ENCODE data around the gene FOXI1.
"Not testable (repeated sequence)": the region's sequence is repeated elsewhere in the genome, so short reads cannot be mapped to it uniquely, and the experiment has no call there.

The FOXI1 gene

DNA sequence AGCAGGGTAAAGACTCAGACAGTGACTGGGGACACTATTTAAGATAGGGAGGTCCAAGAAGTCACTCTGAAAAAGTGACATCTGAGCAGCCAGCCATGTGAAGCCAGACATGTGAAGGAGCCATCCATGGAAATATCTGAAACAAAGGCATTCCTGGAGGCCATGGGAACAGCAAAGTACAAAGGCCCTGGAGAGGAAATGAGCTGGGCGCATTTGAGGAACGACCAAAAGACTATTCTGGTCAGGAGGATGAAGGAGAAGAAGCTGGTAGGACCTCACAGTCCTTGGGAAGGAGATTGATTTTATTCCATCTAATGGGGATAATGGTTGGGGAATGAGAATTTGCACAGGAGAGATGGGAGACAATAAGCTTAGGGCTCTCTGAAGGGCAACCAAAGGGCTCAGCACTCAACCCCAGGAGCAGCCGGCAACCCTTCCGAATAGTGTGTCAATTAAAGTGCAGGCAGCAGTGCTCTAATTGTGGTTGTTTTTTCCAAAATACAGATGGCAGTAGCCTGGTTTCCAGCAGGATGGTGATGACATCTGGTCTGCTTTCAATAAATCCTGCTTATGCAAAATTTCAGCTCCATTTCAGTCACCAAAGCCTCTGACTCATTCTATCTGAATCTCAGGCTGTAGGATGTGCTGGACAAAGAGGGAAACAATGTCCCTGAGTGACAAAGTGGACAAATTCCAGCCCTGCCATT, 26.7 kb downstream of the FOXI1 start:
- DNase-seq: no peak

DNA sequence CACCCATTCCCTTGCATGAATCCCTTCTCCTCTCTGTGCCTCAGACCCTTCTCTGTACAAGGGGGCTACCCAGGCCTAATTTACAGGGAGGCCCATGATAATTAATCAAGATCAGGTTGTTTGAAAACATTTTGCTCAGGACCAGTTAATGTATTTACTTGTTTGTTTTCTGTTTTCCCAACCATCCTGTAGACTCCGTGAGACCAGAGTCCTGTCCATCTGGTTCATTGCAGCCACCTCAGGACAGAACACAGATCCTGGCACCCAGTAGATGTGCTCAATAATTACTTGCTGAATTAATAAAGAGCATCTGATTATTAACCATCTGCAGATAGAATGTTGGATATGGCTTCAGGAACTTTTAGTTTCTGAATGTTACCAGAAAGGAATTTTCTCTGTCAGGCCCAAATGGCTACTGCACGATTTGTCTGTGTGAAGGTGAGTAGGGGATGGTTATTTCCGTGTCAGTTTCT, 27.3 kb downstream of the FOXI1 start:
- no peak for DNase-seq

DNA sequence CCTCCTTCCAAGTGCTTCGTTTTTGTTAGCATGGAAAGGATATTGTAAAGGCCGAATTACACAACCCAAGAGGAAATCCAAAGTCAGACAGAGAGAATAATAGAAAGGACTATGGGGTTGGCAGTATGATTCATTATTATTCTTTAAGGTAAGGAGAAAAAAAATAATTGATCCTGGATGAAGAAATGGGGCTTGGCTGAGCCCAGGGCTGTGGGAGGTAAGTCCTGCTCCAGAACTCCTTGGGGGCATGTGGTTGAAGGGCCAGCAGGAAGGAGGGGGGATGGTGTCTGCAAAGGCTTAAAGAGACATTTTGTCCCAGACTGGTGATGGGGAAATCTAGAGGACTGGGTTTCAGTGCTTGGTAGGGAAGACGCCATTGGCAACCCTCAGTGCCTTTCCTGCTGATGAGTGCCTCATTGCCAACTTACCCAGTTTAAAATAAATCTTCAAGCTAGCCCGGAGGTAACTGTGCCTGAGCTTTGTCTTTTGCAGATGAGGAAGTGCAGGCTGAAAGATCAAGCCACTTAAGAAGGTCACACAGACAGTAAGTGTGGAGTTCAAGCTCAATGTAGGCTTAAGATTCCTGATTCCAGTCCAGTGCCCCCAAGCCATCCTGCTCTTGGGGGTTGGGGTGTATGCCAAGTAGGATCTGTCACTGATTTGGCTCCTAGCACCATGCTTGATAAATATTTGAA, 30.2 kb downstream of the FOXI1 start:
- DNase-seq: no peak

DNA sequence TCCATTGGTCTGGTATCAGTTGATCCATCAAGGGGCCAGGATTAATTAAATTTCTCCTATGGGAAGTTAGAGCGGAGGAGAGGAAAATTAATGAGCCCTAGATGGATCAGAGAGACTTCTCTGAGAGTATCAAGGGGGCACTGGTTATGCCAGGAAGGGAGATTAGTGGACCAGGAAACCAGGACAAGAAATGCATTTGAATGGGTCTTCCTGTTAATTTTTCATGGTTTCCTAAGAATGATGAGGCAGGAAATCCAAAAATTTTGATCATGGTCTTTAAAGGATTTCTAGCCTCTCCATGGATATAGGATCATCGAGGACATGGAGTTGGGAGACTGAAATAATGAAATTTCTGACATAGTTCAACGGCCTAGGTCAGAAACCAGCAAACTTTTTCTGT, 30.8 kb downstream of the FOXI1 start:
- no peak for DNase-seq

DNA sequence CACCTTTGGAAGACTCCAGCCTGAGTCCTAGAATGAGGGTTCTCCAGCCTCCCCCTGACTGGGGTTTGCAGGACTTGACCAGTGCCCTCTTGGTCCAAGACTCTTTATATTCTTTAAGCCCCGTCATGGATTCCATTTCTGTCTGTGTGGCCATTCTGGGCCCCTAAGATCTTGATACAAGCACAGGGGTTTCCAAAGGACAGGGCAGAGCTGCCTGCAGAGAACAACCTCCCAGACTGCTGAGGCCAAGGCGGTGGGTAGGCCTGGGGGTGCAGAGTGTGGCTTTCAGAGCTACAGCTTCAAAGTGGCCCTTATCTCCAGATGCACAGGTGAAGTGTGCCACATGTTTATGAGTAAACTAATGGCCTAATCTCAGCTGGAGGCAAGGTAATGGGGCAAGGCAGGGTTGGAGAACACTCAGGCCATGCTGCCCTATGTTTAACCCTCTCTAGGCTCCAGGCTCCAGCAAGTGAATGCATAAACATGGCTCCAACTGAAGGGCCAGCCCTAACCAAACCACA, 32.1 kb downstream of the FOXI1 start:
- DNase-seq: no peak

DNA sequence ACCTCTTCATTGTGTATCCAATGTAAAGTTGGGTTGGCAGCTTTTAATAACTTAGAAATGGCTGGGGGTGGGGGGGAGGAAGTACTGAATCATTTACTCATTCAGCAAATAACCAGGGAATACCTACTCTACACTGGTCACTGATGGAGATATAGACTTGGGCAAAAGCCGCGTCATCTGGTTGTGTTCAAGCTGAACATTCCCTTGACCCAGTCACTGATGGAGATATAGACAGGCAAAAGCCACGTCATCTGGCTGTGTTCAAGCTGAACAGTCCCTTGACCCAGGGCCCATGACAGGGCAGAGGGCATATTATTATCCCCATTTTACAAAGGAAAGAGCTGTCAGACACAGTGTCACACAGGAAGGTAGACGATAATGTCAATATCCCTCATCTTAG, 32.6 kb downstream of the FOXI1 start:
- no peak for DNase-seq

DNA sequence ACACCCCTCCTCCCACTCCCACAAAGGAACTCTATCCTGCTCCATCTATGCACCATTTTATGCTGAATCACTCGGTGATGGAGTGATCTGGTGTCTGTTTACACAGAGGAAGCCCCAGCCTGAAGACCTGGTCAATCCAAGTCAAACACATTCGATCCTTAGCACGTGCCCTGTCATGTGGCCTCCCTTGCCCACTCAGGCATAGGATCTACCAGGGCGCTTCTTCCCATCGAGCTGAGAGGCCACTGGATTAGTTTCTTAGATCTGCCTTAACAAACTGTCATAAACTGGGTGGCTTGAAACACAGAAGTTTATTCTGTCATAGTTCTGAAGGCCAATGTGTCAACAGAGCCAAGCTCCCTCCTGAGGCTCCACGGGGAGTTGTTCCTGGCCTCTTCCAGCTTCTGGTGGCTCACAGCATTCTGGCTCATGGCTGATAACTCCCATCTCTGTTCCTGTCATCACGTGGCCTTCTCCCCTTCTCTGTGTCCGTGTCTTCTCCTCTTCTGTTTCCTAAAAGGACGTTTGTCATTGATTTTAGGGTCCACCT, 34.2 kb downstream of the FOXI1 start:
- DNase-seq: no peak

DNA sequence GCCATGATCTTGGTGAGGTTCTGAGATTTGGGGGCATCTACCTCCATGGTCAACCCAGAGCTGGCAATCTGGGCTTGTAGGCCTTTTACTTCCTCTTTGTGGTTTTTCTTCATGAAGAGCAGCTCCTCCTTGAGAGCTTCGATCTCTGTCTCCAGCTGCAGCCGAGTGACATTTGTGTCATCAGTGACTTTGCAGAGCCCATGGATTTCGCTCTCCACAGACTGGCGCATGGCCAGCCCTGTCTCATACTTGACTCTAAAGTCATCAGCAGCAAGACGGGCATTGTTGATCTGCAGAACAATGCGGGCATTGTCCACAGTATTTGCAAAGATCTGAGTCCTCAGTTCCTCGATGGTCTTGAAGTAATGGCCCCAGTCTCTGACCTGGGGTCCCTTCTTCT, 35.5 kb downstream of the FOXI1 start:
- not testable (repeated sequence) for DNase-seq

DNA sequence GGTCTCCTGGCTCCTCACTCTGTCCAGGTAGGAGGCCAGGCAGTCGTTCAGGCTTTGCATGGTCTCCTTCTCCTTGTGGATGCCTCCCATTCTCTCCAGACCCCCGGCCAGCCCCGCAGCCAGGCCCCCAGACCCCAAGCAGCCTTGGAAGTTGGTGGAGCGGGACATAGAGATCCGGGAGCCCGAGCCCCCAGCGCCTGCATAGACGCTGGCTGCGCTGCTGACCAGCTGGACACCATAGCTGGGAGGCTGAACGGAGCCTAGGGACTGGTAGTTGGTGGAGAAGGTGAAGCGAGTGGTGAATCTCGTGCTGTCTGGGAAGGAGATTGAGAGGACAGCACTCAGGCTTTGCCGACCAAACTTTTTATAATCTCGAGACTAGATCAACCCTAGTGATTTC, 35.9 kb downstream of the FOXI1 start:
- DNase-seq: no peak

DNA sequence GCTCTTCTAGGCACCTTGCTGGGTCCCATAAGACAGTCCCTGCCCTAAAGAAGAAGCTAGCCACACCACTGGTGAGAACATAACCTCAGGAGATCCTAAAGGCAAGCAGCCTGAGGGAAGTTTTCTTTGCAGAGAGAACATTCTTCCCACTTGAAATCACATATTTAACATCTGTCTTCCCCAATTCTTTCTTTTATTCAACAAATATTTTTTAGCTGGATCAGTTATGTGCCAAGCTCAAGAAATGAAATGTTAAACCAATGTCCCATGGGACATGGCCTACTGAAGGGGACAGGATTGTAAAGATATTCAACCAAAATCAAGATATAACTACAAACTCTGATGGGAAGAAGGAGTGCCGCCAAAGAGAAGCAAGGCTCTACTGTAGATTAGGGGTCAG, 36.5 kb downstream of the FOXI1 start:
- no peak for DNase-seq

DNA sequence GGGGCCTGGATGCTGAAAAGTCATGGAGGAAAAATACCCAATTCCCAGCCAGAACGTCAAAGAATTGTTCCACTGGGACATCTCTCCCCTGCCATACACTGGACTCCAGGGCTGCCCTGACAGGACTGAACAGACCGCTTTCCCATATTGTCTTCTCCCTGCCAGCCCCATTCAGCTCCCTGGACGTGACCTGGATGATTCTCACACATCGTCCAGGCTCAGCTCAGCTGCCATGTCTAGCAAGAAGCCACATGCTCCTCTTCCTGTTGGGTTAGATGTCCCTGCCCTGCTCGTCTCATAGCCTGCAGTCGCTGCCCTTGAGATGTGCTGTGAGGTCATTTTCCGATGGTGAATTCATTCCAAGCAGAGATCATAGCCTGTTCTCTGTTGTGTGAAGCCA, 37.4 kb downstream of the FOXI1 start:
- DNase-seq: no peak

DNA sequence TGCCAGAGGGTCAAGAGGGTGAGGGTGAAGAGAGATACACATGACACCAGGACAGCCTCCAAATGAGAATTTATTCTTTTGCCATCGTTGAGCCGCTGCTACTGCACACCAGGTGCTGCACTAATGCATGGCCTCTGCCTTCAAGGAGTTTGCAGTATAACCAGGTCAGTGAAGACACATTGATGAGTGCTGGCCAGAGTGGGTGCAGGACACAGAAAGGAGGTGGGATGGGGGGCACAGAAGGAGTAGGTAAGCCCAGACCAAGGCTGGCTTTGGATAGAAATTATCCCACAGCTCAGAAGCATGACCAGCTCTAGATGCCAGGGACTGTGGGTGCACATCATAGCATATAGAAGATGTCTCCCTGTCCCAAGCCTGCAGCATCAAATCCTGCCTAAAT, 38.0 kb downstream of the FOXI1 start:
- no peak for DNase-seq

DNA sequence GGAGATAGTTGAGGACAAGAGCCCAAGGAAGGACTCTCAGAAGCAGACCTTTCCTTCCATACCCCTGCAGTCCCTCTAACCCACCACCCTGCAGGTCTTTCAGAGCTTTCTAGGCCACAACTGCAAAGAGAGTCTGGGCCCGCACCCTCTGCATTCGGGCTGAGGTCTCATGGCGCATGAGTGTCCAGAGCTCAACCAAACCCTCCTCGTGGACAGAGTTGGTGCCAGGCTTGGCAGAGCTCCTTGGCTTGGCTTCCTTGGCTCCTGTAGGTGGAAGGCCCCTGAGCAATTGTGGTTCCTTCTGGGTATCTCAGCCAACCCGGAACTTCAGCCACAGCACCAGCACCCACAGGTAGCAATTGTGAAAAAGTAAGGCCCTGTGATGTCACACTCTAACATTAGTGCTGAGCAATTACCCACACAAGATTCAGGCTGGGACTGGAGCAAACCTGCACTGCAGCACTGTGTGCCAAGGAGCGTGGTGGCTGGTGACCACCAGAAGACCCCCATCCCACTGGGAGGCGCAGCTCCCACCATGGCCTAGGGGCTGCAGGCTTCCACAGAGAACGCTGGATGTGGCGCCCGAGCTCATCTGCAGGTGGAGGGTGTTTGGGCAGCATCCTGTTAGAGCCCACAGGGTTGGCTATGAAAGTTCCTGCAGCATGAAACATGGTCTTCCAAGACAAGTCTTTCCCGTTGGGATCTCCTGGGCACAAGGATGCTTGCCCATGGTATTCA, 38.8 kb downstream of the FOXI1 start:
- no peak for DNase-seq

DNA sequence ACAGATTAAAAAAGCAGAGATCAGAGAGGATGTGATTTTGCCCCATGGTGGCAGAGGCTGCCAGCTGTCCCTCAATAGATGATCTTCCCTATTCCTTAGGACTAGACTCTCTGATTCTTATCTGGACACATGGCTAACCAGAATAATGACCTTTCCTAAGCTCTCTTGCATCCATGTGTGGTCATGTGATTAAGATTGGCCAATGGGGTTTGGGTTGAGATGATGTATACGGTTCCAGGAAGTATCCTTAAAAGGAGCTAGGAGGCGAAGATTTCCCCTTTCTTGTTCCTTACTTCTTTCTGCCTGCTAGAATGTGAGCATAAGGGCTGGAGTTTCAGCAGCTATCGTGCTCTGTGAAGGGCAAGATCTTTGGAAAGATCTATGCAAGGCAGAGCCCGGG, 39.8 kb downstream of the FOXI1 start:
- DNase-seq: no peak

DNA sequence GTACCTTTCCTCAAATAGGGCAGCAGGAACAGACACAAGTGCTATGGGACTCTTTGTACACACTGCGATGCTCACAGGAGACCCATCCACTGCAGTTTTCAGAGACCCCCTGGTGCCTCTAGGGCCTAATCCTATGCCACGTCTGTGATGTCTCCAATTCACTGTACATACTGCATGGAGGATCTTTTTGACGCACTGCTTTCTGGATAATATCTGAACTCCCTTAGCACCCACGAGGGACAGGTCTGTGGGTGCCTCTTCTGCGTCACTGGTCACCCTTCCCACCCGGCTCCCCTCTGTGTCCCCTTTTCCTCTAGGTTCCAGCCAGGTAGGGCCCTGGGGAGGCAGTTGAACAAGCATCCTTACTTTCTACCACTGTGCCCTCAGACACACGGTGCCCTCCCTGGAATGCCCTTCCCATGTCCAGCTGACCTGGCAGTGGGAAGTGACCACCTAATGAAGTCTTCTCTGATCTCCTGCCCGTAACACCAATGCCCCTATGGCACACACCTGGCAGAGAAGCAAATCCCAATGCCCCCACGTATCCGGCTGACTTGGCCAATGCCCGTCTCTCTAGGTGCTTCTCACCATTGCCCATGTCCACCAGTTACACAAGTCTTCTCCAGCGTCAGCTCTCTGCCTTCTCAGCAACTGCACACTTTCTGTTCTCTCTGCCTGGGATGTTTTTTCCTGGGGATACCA, 41.5 kb downstream of the FOXI1 start:
- no peak for DNase-seq

DNA sequence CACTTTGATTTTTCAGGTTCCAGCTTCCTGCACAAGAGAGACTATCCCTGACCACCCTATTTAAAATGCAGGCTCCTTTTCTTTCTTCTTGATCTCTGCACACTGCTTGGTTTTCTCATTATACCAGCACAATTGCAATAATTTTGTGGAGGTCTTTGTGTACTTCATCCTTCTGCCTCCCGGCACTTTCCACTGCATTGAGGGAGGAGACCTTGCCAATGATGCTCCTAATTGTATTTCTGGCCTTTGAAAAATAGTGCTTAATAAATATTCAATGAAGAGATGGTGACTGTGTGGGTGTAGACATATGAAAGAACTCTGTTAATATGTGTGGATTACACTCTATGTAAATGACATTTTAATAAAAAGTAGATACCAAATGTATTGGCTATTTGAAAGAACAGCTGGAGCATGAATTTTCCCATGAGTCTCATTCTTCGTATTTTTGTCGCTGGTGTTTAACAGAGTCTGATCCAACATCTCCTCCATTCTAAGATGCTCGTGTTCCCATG, 42.1 kb downstream of the FOXI1 start:
- no peak for DNase-seq

DNA sequence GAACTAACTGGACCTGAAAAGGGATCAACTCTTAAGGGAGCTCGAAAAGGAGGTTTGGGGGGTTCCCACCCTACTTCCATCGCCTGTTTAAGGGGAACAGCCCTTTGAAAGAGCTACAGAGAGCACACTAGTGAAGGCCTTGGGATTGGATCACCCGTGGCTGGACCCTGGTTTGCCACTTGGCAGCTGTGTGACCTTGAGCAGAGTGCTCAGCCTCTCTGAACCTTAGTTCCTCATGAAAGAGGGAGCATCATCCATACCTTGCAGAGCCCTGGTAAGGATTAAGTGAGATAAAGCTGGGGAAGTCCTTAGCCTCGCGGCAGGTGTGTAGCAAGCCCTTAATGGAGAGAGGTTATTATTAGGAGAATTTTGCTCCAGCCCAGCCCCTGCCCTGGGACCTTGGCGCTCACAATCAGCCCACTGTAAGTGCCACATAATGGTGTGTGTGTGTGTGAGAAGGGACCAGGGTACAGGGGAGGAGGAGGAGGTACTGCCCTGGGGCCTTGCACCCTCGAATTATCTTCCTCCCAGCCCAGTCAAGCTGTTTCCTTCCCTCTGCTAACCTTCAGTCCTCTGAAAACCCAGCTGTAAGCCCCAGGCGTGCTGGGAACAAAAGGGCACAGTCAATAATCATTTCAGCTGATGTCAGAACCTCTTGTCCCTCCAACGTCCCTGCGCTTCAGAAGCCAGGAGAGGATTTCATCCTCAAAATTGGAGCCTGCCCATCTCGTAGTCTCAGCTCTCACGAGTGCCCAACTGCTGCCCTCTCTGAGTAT, 42.9 kb downstream of the FOXI1 start:
- no peak for DNase-seq

DNA sequence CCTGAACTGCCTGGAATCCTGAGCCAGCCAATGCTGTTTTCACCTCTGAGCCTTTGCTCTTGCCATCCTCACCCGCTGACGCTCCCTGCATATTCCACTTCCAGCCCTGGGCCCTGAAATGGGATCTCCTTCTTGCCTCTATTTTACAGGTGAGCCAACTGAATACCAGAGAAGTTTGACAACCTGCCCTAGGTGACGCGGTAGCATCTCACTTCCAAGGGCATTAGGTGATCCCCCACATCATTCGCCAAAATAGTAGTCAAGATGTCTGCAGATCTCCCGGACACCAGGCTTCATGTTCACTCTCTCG, 43.5 kb downstream of the FOXI1 start:
- DNase-seq: no peak

DNA sequence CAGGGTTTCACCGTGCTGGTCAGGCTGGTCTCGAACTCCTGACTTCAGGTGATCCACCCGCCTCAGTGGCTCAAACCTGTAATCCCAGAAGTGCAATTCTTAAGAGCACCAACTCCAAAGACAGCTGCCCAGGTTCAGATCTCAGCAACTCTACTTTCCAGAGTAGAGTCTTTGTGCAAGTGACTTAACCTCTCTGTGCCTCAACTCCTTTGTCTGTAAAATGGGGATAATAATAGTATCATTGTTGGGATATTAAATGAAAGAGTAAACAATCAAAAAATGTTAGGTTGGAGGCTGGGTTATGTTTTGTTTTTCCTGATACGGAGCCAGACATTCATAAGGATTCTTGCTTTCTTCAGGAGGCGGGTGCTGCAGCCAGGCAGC, 45.0 kb downstream of the FOXI1 start:
- no peak for DNase-seq

DNA sequence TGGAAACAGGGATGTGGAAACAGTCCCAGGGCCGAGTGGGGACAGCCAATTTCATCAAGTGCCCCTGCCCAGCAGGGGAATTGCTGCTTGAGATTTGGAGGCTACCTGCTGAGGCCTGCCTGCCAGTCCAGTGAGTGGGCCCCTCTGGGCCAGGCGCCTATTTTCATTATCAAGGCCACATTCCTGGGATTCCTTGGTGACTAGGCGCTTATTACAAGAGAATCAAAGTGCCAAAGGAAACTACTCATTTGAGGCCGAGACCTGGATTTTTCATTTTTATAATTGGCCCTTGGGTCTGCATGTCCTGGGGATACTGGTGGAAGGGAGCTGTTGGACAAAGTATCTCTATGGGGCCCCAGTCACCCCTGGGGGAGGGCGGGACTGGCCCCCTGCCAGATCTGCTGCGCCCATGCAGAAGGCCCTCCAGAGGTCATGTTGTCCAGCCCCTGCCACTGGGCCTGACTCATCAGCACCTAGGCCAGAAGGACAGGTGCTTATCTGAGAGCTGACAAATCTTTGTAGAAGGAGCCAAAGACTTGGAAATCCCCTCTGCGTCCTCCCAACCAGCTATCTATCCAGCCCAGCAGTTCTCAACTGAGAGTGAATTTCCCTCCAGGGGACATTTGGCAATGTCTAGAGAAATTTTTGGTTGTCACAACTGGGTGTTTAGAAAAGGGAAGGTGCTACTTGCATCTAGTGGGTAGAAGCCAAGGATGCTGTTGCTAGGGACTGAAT, 45.6 kb downstream of the FOXI1 start:
- no peak for DNase-seq

DNA sequence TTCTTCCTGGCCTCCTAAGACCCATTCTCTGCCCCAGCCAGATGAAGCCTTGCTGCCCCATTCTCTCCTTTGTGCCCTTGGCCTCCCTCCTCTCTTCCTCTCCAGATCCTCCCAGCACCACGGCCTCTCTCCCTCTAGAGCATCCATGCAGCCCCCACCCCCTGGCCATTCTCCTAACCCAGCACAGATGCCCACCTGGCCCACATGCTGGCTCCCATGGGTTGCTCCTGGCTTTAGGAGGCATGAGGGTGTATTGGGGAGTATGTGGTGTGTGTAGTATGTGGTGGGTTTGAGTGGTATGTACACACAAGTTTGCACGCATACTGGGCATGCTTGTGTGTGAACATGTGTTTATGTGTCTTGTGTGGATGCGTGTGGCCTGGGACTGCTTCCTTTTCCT, 47.1 kb downstream of the FOXI1 start:
- DNase-seq: no peak

Data from CD4-positive, alpha-beta T cell treated with Interleukin-17A for 4 hours (primary cell).